ENCODE measurements around the gene MGAT5B. TPM values are rescaled to one million over a fixed set of nuclear protein-coding genes. Genes with fewer than 3 reads are reported as not detected.

MGAT5B gene
- total RNA-seq, 1 donor from 2014 or later, result 1.8 TPM

DNA sequence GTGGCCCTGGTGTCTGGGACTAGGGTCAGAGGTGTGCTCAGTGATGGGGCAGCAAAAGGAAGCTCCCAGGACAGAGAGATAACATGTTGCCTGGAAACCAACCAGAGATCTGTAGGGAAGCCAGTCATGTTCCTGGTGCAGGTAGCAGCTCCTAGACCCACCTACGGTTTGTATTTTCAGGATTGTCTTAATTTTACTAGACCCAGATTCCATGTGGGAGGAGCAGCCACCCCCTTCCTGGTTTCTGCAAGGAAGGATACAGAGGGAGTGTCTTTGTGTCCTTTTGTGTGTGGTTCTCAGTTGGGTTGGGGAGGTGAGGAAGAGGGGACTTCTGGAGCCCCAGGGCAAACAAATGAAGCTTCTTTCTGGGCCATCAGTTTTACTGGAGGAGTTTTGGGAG, 53.9 kb downstream of the MGAT5B start:
- no peak for DNase-seq (ENCODE audit: low spot score)
- no peaks in the 10 kb centered on the region for H3K79me2 ChIP-seq (ENCODE audit: low read depth)
- peaks cover 18% of the 10 kb centered on the region for H3K4me1 Mint-ChIP-seq
- no peak overlapping the region for H3K4me3 ChIP-seq
- peaks cover 8% of the 10 kb centered on the region for H3K4me1 ChIP-seq
- no peaks in the 10 kb centered on the region for H3K36me3 ChIP-seq
- no peak overlapping the region for H3K9ac ChIP-seq
- no peak overlapping the region for H3K27ac Mint-ChIP-seq
- H3K9me3 ChIP-seq (ENCODE audit: low read depth), result no peaks in the 10 kb centered on the region
- H3F3A ChIP-seq (ENCODE audit: low read depth), result no peaks in the 10 kb centered on the region
- H3K27me3 ChIP-seq, result no peaks in the 10 kb centered on the region
- no peaks in the 10 kb centered on the region for H3K36me3 Mint-ChIP-seq
- H3K27ac ChIP-seq, result no peak overlapping the region
- no peak for TF ChIP-seq EZH2phosphoT487 (IDR thresholded peaks at IDR 0.05)
- no peak for TF ChIP-seq EZH2 (IDR thresholded peaks at IDR 0.05)
- TF ChIP-seq, protein P1, sequence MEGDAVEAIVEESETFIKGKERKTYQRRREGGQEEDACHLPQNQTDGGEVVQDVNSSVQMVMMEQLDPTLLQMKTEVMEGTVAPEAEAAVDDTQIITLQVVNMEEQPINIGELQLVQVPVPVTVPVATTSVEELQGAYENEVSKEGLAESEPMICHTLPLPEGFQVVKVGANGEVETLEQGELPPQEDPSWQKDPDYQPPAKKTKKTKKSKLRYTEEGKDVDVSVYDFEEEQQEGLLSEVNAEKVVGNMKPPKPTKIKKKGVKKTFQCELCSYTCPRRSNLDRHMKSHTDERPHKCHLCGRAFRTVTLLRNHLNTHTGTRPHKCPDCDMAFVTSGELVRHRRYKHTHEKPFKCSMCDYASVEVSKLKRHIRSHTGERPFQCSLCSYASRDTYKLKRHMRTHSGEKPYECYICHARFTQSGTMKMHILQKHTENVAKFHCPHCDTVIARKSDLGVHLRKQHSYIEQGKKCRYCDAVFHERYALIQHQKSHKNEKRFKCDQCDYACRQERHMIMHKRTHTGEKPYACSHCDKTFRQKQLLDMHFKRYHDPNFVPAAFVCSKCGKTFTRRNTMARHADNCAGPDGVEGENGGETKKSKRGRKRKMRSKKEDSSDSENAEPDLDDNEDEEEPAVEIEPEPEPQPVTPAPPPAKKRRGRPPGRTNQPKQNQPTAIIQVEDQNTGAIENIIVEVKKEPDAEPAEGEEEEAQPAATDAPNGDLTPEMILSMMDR (IDR thresholded peaks at IDR 0.05), result no peak
- no peak overlapping the region for H3K4me2 ChIP-seq
- no peak overlapping the region for H3K4me3 Mint-ChIP-seq
- H3K9me3 Mint-ChIP-seq, result no peaks in the 10 kb centered on the region
- H2AFZ ChIP-seq (replicated peaks), result no peak overlapping the region
- H4K20me1 ChIP-seq (ENCODE audit: low read depth), result no peaks in the 10 kb centered on the region
- H3K27me3 Mint-ChIP-seq (ENCODE audit: insufficient read depth, low read depth), result peaks cover 9% of the 10 kb centered on the region

DNA sequence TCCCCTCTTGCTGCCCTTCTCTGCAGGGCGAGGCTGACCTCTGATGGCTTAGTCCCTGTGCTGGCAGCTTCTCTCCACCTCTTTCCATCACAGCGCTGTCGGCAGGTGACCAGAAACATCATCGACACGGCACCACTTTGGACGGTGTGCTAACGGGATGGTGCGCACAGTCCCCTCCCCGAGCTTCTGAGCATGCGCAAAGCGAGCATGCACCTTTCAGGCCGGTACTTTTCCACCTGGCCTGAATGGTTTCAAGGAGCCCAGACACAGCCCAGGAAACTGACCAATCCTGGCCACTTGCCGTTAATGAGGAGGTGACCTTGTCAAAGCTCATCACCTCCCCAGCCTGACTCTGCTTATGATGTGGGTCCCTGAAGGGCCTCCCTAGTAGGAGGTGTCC, 54.8 kb downstream of the MGAT5B start:
- Histone ChIP-seq H3K36me3 (no peaks in the 10 kb centered on the region), H3K4me3 (no peak overlapping the region), H2AFZ (replicated peaks) (no peak overlapping the region), H3K27ac (no peak overlapping the region), H3F3A (ENCODE audit: low read depth) (no peaks in the 10 kb centered on the region), H3K4me2 (no peak overlapping the region), H3K27me3 (no peaks in the 10 kb centered on the region), H3K4me1 (peaks cover 8% of the 10 kb centered on the region), H4K20me1 (ENCODE audit: low read depth) (no peaks in the 10 kb centered on the region), H3K79me2 (ENCODE audit: low read depth) (no peaks in the 10 kb centered on the region), H3K9ac (no peak overlapping the region), H3K9me3 (ENCODE audit: low read depth) (no peaks in the 10 kb centered on the region)
- H3K4me3 Mint-ChIP-seq, result no peak overlapping the region
- peaks cover 9% of the 10 kb centered on the region for H3K27me3 Mint-ChIP-seq (ENCODE audit: insufficient read depth, low read depth)
- no peaks in the 10 kb centered on the region for H3K9me3 Mint-ChIP-seq
- TF ChIP-seq EZH2phosphoT487 (IDR thresholded peaks at IDR 0.05), result no peak
- TF ChIP-seq, protein P1 (IDR thresholded peaks at IDR 0.05), result no peak
- no peak for TF ChIP-seq EZH2 (IDR thresholded peaks at IDR 0.05)
- peaks cover 18% of the 10 kb centered on the region for H3K4me1 Mint-ChIP-seq
- no peak for DNase-seq (ENCODE audit: low spot score)
- H3K27ac Mint-ChIP-seq, result no peak overlapping the region
- H3K36me3 Mint-ChIP-seq, result no peaks in the 10 kb centered on the region

DNA sequence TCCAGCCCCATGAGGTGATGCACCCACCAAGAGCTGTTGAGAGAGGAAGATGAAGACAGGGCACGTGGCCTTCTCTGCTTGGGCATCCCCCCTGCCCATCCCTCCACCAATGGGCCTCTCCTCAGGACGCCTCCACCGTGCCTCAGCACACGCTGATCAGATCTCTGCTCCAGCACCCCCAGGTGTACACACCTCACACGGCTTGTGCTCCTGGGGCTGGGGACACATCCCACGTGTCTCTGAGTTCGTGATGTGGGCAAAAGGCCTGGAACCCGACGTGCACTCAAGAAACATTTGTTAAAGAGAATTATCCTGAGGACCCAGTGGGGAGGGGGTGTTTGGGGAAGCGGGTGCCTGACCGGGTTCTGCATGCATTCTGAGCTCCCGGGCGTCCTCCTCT, 55.3 kb downstream of the MGAT5B start:
- TF ChIP-seq EZH2phosphoT487 (IDR thresholded peaks at IDR 0.05) (no peak), EZH2 (IDR thresholded peaks at IDR 0.05) (no peak)
- TF ChIP-seq, protein P1 (IDR thresholded peaks at IDR 0.05), result no peak
- Histone ChIP-seq H3K27me3 (no peaks in the 10 kb centered on the region), H4K20me1 (ENCODE audit: low read depth) (no peaks in the 10 kb centered on the region), H3K36me3 (no peaks in the 10 kb centered on the region), H3K4me3 (no peak overlapping the region), H3K27ac (no peak overlapping the region), H3K9ac (no peak overlapping the region), H3K4me1 (peaks cover 8% of the 10 kb centered on the region), H3K9me3 (ENCODE audit: low read depth) (no peaks in the 10 kb centered on the region), H3F3A (ENCODE audit: low read depth) (no peaks in the 10 kb centered on the region), H3K79me2 (ENCODE audit: low read depth) (no peaks in the 10 kb centered on the region), H3K4me2 (no peak overlapping the region), H2AFZ (replicated peaks) (no peak overlapping the region)
- Mint-ChIP-seq H3K27ac (no peak overlapping the region), H3K36me3 (no peaks in the 10 kb centered on the region), H3K9me3 (no peaks in the 10 kb centered on the region), H3K27me3 (ENCODE audit: insufficient read depth, low read depth) (peaks cover 9% of the 10 kb centered on the region), H3K4me3 (no peak overlapping the region), H3K4me1 (peaks cover 18% of the 10 kb centered on the region)
- DNase-seq (ENCODE audit: low spot score), result no peak
